Measurements from ENCODE around the gene PROB1. TPM values are rescaled to one million over a fixed set of nuclear protein-coding genes. Genes with fewer than 3 reads are reported as not detected.

Gene PROB1
- polyA plus RNA-seq, 1 of the 3 experiments (the other 2 are of a cell fraction), result 0.44 TPM

DNA sequence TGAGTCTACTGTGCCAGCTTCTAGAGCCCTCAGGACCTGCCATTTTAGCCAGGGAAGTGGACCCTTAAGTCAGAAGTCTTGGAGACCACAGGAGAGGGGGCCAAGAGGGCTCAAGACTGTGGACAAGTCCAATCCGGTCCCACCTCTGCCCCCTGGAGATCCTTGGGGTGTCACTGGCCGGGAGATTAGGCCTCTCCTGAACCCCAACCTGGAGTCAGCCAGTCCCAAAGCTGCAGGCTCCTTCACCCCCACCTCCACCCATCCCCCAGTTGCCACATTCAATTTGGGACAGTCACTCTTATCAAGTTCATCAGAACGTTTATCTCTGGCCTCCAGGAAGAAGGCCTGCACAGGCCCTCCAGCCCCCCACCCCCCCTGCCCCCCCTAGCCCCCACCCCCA lies 12.1 kb downstream of the PROB1 start (continued):
- TF ChIP-seq MAX (IDR thresholded peaks at IDR 0.05; ENCODE audit: low read depth), result no peak
- TF ChIP-seq MEF2A (IDR thresholded peaks at IDR 0.05; ENCODE audit: borderline replicate concordance, low read depth), result no peak
- TF ChIP-seq FOXJ3 (CRISPR knock-in tag; IDR thresholded peaks at IDR 0.05), result no peak
- TF ChIP-seq, protein P1, sequence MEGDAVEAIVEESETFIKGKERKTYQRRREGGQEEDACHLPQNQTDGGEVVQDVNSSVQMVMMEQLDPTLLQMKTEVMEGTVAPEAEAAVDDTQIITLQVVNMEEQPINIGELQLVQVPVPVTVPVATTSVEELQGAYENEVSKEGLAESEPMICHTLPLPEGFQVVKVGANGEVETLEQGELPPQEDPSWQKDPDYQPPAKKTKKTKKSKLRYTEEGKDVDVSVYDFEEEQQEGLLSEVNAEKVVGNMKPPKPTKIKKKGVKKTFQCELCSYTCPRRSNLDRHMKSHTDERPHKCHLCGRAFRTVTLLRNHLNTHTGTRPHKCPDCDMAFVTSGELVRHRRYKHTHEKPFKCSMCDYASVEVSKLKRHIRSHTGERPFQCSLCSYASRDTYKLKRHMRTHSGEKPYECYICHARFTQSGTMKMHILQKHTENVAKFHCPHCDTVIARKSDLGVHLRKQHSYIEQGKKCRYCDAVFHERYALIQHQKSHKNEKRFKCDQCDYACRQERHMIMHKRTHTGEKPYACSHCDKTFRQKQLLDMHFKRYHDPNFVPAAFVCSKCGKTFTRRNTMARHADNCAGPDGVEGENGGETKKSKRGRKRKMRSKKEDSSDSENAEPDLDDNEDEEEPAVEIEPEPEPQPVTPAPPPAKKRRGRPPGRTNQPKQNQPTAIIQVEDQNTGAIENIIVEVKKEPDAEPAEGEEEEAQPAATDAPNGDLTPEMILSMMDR (IDR thresholded peaks at IDR 0.05), result no peak
- TF ChIP-seq JUND (IDR thresholded peaks at IDR 0.05), result no peak
- no peak for TF ChIP-seq CHD2 (IDR thresholded peaks at IDR 0.05; ENCODE audit: low read length, partially characterized antibody)
- no peak for TF ChIP-seq TAF1 (IDR thresholded peaks at IDR 0.05; ENCODE audit: borderline replicate concordance, low read depth, low read length)
- TF ChIP-seq MXI1 (IDR thresholded peaks at IDR 0.05; ENCODE audit: low read depth, low read length), result no peak

DNA sequence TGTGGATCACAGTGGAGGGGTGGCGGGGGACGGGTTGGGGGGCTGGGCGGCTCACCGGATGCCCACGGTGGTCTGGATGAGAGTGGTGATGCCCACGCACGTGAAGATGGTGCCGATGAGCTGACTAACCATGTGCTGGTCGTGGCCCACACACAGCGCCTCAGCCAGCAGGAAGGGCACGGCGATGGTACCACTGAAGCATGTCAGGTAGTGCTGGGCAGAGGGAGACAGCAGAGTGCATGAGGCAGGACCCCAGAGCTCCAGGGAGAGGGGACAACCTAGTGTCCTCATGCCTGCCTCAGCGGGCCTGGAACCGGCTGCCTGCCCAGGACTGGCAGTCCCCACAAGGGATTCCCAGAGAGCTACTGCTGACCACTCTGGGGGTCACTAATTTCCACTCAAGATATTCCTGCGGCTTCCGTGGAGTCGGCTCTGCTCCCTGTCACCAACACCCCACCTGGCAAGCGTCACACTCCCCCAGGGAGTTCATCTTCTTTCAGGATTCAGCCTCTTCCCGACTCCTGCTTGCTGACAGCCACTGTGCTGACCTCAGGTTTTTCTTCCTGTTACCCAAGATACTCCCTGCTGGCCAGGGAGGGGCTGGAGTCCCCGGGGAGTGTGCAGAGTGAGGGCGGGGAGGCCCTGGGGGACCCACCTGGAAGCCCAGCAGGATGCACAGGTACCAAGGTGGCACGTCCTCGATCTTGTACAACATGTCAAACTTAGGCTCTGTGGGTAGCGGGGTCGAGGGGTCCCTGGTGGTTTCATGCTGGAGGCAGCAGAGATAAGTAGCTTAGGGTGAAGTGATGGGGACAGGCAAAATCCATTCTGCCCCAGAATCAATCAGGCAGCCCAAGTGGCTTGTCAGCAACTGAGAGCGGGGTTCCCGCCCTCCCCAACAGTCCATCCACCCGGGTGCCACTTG lies 12.8 kb downstream of the PROB1 start:
- Histone ChIP-seq H3K36me3 (replicated peaks in 1 of 2; ENCODE audit: control insufficient read depth in 1 of 2, insufficient read depth in 2 of 2, low read length in 1 of 2) (no peaks in the 10 kb centered on the region), H3K27me3 (ENCODE audit: insufficient read depth) (no peaks in the 10 kb centered on the region), H3K4me3 (ENCODE audit: low read depth in 2 of 2, low read length in 1 of 2) (no peak overlapping the region), H3F3A (replicated peaks; ENCODE audit: insufficient read depth) (no peaks in the 10 kb centered on the region), H3K9me2 (no peaks in the 10 kb centered on the region), H3K9ac (no peak overlapping the region), H3K9me3 (no peaks in the 10 kb centered on the region), H4K20me1 (ENCODE audit: insufficient read depth) (no peaks in the 10 kb centered on the region), H3K4me2 (no peak overlapping the region), H3K79me2 (ENCODE audit: insufficient read depth) (no peaks in the 10 kb centered on the region), H2AFZ (ENCODE audit: low read depth) (no peak overlapping the region), H3K4me1 (ENCODE audit: control insufficient read depth in 1 of 2, insufficient read depth in 2 of 2, low read depth in 1 of 2, low read length in 1 of 2) (peaks cover 0 to 23% of the 10 kb centered on the region in 2 experiments; a peak in 1 of 4 replicates), H3K27ac (ENCODE audit: low read depth in 2 of 2, low read length in 1 of 2) (no peak overlapping the region; a peak in 1 of 4 replicates)
- POLR2A ChIA-PET, result interaction anchor here (0.8 kb wide), 1 partner anchor 8 kb away, joined by 3 read pairs; no protein-coding TSS in a partner anchor
- 90% methylated on average over 24 of the region's 28 CpGs for WGBS (ENCODE audit: low lambda C conversion rate)
- DNase-seq, result no peak
- CTCF ChIA-PET, result interaction anchor here (0.6 to 2.2 kb wide), 3 partner anchors 10 to 197 kb away, joined by 3 to 8 read pairs (median 3); no protein-coding TSS in a partner anchor
- TF ChIP-seq TAF1 (IDR thresholded peaks at IDR 0.05; ENCODE audit: borderline replicate concordance, low read depth, low read length) (no peak), REST (IDR thresholded peaks at IDR 0.05; ENCODE audit: low read depth, low read length) (no peak), RFX5 (IDR thresholded peaks at IDR 0.05; ENCODE audit: low read length) (no peak), PBX3 (IDR thresholded peaks at IDR 0.05) (no peak), YY1 (IDR thresholded peaks at IDR 0.05; ENCODE audit: low read depth) (no peak), NFIC (IDR thresholded peaks at IDR 0.05; ENCODE audit: borderline replicate concordance) (no peak), EP300 (IDR thresholded peaks at IDR 0.05; ENCODE audit: borderline replicate concordance in 1 of 2, low read depth in 1 of 2, low read length in 1 of 2) (no peak), FOSL2 (IDR thresholded peaks at IDR 0.05; ENCODE audit: borderline replicate concordance, low read depth) (no peak), CHD2 (IDR thresholded peaks at IDR 0.05; ENCODE audit: low read length, partially characterized antibody) (no peak), ELF1 (IDR thresholded peaks at IDR 0.05) (no peak), MXI1 (IDR thresholded peaks at IDR 0.05; ENCODE audit: low read depth, low read length) (no peak), SMC3 (IDR thresholded peaks at IDR 0.05; ENCODE audit: low read depth, low read length) (no peak), SIN3A (IDR thresholded peaks at IDR 0.05; ENCODE audit: borderline replicate concordance, low read depth, low read length) (no peak), MEF2A (IDR thresholded peaks at IDR 0.05; ENCODE audit: borderline replicate concordance, low read depth) (no peak), USF1 (IDR thresholded peaks at IDR 0.05; ENCODE audit: borderline replicate concordance, low read depth) (no peak), GABPA (IDR thresholded peaks at IDR 0.05; ENCODE audit: low read depth) (no peak)
- TF ChIP-seq, protein P2, sequence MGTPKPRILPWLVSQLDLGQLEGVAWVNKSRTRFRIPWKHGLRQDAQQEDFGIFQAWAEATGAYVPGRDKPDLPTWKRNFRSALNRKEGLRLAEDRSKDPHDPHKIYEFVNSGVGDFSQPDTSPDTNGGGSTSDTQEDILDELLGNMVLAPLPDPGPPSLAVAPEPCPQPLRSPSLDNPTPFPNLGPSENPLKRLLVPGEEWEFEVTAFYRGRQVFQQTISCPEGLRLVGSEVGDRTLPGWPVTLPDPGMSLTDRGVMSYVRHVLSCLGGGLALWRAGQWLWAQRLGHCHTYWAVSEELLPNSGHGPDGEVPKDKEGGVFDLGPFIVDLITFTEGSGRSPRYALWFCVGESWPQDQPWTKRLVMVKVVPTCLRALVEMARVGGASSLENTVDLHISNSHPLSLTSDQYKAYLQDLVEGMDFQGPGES (IDR thresholded peaks at IDR 0.05; ENCODE audit: low read depth, low read length), result no peak

Data from SK-N-SH (cell line).